ENCODE data around the gene PLXDC1.

The PLXDC1 gene

GRCh38 chr17:39092692-39093230 is 58.7 kb downstream of the PLXDC1 start:
- H3K36me3 ChIP-seq (ENCODE audit: control insufficient read depth in 5 of 5, insufficient read depth in 5 of 5, low read length in 5 of 5): no peaks in the 10 kb centered on the region

DNA sequence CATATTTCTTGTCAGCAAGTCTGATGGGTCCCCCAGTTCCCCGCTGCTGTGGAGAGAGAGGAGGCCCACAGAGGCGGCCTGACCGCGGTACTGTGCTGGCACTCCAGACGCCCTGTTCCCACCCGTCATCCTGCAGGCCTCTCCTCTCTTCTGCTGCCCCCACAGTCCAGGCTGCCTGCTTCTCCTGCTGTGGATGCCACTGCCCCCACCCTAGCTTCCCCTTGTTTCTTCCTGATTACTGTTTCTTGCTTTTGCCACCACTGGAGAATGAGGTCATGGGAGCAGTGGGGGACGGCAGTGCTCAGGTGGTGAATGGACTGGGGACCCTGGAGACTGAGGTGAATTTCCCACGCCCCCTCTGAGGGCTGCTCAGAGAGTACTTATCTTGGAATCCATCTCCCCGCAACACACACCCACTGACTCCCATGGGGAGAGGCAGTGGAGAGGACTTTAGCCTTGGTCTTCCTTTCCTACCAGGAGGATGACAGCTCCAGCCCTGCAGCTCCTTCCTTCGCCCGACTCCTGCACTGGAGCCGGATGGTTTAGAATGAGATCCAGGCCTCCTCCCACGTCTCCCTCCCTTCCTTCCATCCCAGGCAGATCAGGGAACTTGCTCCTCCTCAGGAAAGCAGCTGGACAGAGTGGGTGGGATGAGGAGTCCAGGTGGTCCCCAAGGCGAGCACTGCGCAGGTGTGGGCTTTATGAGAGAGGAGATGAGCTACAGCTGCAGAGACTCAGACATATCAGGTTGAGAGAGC is 60.4 kb downstream of the PLXDC1 start:
- no peaks in the 10 kb centered on the region for H3K9me3 ChIP-seq (ENCODE audit: control insufficient read depth in 5 of 5, low read length in 5 of 5)
- H3K27ac ChIP-seq (ENCODE audit: low read depth, low read length): no peak overlapping the region
- H3K4me3 ChIP-seq (ENCODE audit: low read depth in 1 of 5, low read length in 5 of 5): no peak overlapping the region
- H3K9ac ChIP-seq (ENCODE audit: low read length in 5 of 5): no peak overlapping the region
- peaks cover 0 to 3% (median under 1%) of the 10 kb centered on the region in 5 donors for H3K27me3 ChIP-seq (ENCODE audit: control insufficient read depth in 5 of 5, insufficient read depth in 4 of 5, low read length in 5 of 5)
- peaks cover 0 to 40% (median 10%) of the 10 kb centered on the region in 5 donors for H3K4me1 ChIP-seq (ENCODE audit: control insufficient read depth in 5 of 5, insufficient read depth in 5 of 5, low read length in 5 of 5)
- no peaks in the 10 kb centered on the region for H3K36me3 ChIP-seq (ENCODE audit: control insufficient read depth in 5 of 5, insufficient read depth in 5 of 5, low read length in 5 of 5)

More at GRCh38 chr17:39092692-39093230, 58.7 kb downstream of the PLXDC1 start:
- Histone ChIP-seq H3K4me3 (ENCODE audit: low read depth in 1 of 5, low read length in 5 of 5) (no peak overlapping the region), H3K27ac (ENCODE audit: low read depth, low read length) (no peak overlapping the region), H3K9me3 (ENCODE audit: control insufficient read depth in 5 of 5, low read length in 5 of 5) (no peaks in the 10 kb centered on the region), H3K27me3 (ENCODE audit: control insufficient read depth in 5 of 5, insufficient read depth in 4 of 5, low read length in 5 of 5) (peaks cover 0 to 10% (median 5%) of the 10 kb centered on the region in 5 donors), H3K4me1 (ENCODE audit: control insufficient read depth in 5 of 5, insufficient read depth in 5 of 5, low read length in 5 of 5) (peaks cover 0 to 50% (median 19%) of the 10 kb centered on the region in 5 donors), H3K9ac (ENCODE audit: low read length in 5 of 5) (no peak overlapping the region)

GRCh38 chr17:39090400-39090799 is 61.0 kb downstream of the PLXDC1 start:
- Histone ChIP-seq H3K9ac (ENCODE audit: low read length in 5 of 5) (no peak overlapping the region), H3K9me3 (ENCODE audit: control insufficient read depth in 5 of 5, low read length in 5 of 5) (no peaks in the 10 kb centered on the region), H3K27ac (ENCODE audit: low read depth, low read length) (no peak overlapping the region), H3K4me3 (ENCODE audit: low read depth in 1 of 5, low read length in 5 of 5) (no peak overlapping the region), H3K27me3 (ENCODE audit: control insufficient read depth in 5 of 5, insufficient read depth in 4 of 5, low read length in 5 of 5) (peaks cover 0 to 3% (median 0%) of the 10 kb centered on the region in 5 donors), H3K4me1 (ENCODE audit: control insufficient read depth in 5 of 5, insufficient read depth in 5 of 5, low read length in 5 of 5) (peaks cover 0 to 36% (median 7%) of the 10 kb centered on the region in 5 donors), H3K36me3 (ENCODE audit: control insufficient read depth in 5 of 5, insufficient read depth in 5 of 5, low read length in 5 of 5) (no peaks in the 10 kb centered on the region)

GRCh38 chr17:39084558-39084957 is 66.9 kb downstream of the PLXDC1 start:
- Histone ChIP-seq H3K4me3 (ENCODE audit: low read depth in 1 of 5, low read length in 5 of 5) (no peak overlapping the region), H3K27me3 (ENCODE audit: control insufficient read depth in 5 of 5, insufficient read depth in 4 of 5, low read length in 5 of 5) (peaks cover 0 to 3% (median 0%) of the 10 kb centered on the region in 5 donors), H3K36me3 (ENCODE audit: control insufficient read depth in 5 of 5, insufficient read depth in 5 of 5, low read length in 5 of 5) (no peaks in the 10 kb centered on the region), H3K9me3 (ENCODE audit: control insufficient read depth in 5 of 5, low read length in 5 of 5) (no peaks in the 10 kb centered on the region), H3K27ac (ENCODE audit: low read depth, low read length) (no peak overlapping the region), H3K9ac (ENCODE audit: low read length in 5 of 5) (no peak overlapping the region), H3K4me1 (ENCODE audit: control insufficient read depth in 5 of 5, insufficient read depth in 5 of 5, low read length in 5 of 5) (peaks cover 14 to 34% (median 28%) of the 10 kb centered on the region in 5 donors)

DNA sequence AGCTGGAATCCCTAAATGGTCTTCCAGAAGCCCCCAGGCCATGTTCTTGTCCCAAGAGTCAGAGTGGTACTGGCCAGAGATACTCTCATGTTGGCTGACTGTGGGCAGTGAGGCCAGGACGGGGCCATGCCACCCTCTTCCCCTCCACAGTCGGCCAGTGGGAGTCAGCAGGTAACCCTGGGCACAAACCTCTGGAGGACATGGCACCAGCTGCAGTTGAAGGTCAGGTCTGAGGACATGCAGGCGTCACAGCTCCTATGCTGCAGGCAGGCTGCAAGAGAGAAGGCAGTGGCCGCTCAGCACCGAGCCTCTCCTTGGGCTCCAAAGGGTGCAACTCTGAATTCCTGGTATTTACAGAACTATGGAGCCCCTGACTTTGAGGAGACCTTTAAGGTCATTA is 68.2 kb downstream of the PLXDC1 start:
- Histone ChIP-seq H3K27ac (ENCODE audit: low read depth, low read length) (no peak overlapping the region), H3K4me1 (ENCODE audit: control insufficient read depth in 5 of 5, insufficient read depth in 5 of 5, low read length in 5 of 5) (peaks cover 14 to 34% (median 28%) of the 10 kb centered on the region in 5 donors), H3K27me3 (ENCODE audit: control insufficient read depth in 5 of 5, insufficient read depth in 4 of 5, low read length in 5 of 5) (peaks cover 0 to 3% (median 0%) of the 10 kb centered on the region in 5 donors), H3K9me3 (ENCODE audit: control insufficient read depth in 5 of 5, low read length in 5 of 5) (no peaks in the 10 kb centered on the region), H3K4me3 (ENCODE audit: low read depth in 1 of 5, low read length in 5 of 5) (no peak overlapping the region), H3K36me3 (ENCODE audit: control insufficient read depth in 5 of 5, insufficient read depth in 5 of 5, low read length in 5 of 5) (no peaks in the 10 kb centered on the region), H3K9ac (ENCODE audit: low read length in 5 of 5) (no peak overlapping the region)

GRCh38 chr17:39082482-39082881 is 69.0 kb downstream of the PLXDC1 start:
- no peak overlapping the region for H3K9ac ChIP-seq (ENCODE audit: low read length in 5 of 5)
- peaks cover 0 to 3% (median 0%) of the 10 kb centered on the region in 5 donors for H3K27me3 ChIP-seq (ENCODE audit: control insufficient read depth in 5 of 5, insufficient read depth in 4 of 5, low read length in 5 of 5)
- no peaks in the 10 kb centered on the region for H3K9me3 ChIP-seq (ENCODE audit: control insufficient read depth in 5 of 5, low read length in 5 of 5)
- H3K4me1 ChIP-seq (ENCODE audit: control insufficient read depth in 5 of 5, insufficient read depth in 5 of 5, low read length in 5 of 5): peaks cover 14 to 34% (median 28%) of the 10 kb centered on the region in 5 donors
- H3K27ac ChIP-seq (ENCODE audit: low read depth, low read length): no peak overlapping the region
- H3K36me3 ChIP-seq (ENCODE audit: control insufficient read depth in 5 of 5, insufficient read depth in 5 of 5, low read length in 5 of 5): no peaks in the 10 kb centered on the region
- no peak overlapping the region for H3K4me3 ChIP-seq (ENCODE audit: low read depth in 1 of 5, low read length in 5 of 5)

DNA sequence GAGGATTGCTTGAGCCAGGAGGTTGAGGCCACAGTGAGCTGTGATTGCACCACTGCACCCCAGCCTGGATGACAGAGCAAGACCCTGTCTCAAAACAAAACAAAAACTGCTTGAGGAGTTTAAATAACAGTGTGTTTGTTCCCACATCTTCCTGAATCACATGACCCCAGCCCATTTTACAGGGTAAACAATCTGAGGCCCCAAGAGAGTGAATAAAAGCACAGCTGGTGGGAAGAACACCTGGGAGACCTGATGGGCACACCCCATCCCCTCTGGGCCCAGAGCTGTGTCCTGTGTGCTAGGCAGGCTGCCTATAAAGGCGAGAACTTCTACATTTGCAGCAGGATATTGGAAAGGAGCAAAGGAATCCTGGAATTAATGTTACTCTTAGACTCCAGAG is 69.6 kb downstream of the PLXDC1 start:
- no peak overlapping the region for H3K4me3 ChIP-seq (ENCODE audit: low read depth in 1 of 5, low read length in 5 of 5)
- peaks cover 0 to 3% (median 0%) of the 10 kb centered on the region in 5 donors for H3K27me3 ChIP-seq (ENCODE audit: control insufficient read depth in 5 of 5, insufficient read depth in 4 of 5, low read length in 5 of 5)
- no peak overlapping the region for H3K27ac ChIP-seq (ENCODE audit: low read depth, low read length)
- peaks cover 14 to 34% (median 28%) of the 10 kb centered on the region in 5 donors for H3K4me1 ChIP-seq (ENCODE audit: control insufficient read depth in 5 of 5, insufficient read depth in 5 of 5, low read length in 5 of 5)
- no peaks in the 10 kb centered on the region for H3K9me3 ChIP-seq (ENCODE audit: control insufficient read depth in 5 of 5, low read length in 5 of 5)
- no peak overlapping the region for H3K9ac ChIP-seq (ENCODE audit: low read length in 5 of 5)
- H3K36me3 ChIP-seq (ENCODE audit: control insufficient read depth in 5 of 5, insufficient read depth in 5 of 5, low read length in 5 of 5): peaks cover 0 to 3% (median 0%) of the 10 kb centered on the region in 5 donors

- H3K27me3 ChIP-seq (ENCODE audit: control insufficient read depth in 5 of 5, insufficient read depth in 4 of 5, low read length in 5 of 5): peaks cover 0 to 3% (median 0%) of the 10 kb centered on the region in 5 donors
- no peaks in the 10 kb centered on the region for H3K9me3 ChIP-seq (ENCODE audit: control insufficient read depth in 5 of 5, low read length in 5 of 5)
- H3K4me3 ChIP-seq (ENCODE audit: low read depth in 1 of 5, low read length in 5 of 5): no peak overlapping the region
- no peak overlapping the region for H3K27ac ChIP-seq (ENCODE audit: low read depth, low read length)
- peaks cover 0 to 3% (median 0%) of the 10 kb centered on the region in 5 donors for H3K36me3 ChIP-seq (ENCODE audit: control insufficient read depth in 5 of 5, insufficient read depth in 5 of 5, low read length in 5 of 5)
- peaks cover 14 to 29% (median 27%) of the 10 kb centered on the region in 5 donors for H3K4me1 ChIP-seq (ENCODE audit: control insufficient read depth in 5 of 5, insufficient read depth in 5 of 5, low read length in 5 of 5)
- H3K9ac ChIP-seq (ENCODE audit: low read length in 5 of 5): no peak overlapping the region
Observed at GRCh38 chr17:39080421-39081078, 70.9 kb downstream of the PLXDC1 start.

GRCh38 chr17:39079836-39080235 is 71.6 kb downstream of the PLXDC1 start:
- H3K4me1 ChIP-seq (ENCODE audit: control insufficient read depth in 5 of 5, insufficient read depth in 5 of 5, low read length in 5 of 5): peaks cover 14 to 29% (median 27%) of the 10 kb centered on the region in 5 donors
- no peak overlapping the region for H3K27ac ChIP-seq (ENCODE audit: low read depth, low read length)
- H3K9me3 ChIP-seq (ENCODE audit: control insufficient read depth in 5 of 5, low read length in 5 of 5): no peaks in the 10 kb centered on the region
- H3K27me3 ChIP-seq (ENCODE audit: control insufficient read depth in 5 of 5, insufficient read depth in 4 of 5, low read length in 5 of 5): peaks cover 0 to 3% (median 0%) of the 10 kb centered on the region in 5 donors
- no peak overlapping the region for H3K4me3 ChIP-seq (ENCODE audit: low read depth in 1 of 5, low read length in 5 of 5)
- H3K9ac ChIP-seq (ENCODE audit: low read length in 5 of 5): no peak overlapping the region
- H3K36me3 ChIP-seq (ENCODE audit: control insufficient read depth in 5 of 5, insufficient read depth in 5 of 5, low read length in 5 of 5): peaks cover 0 to 3% (median 0%) of the 10 kb centered on the region in 5 donors

GRCh38 chr17:39077866-39078265 is 73.6 kb downstream of the PLXDC1 start:
- Histone ChIP-seq H3K9me3 (ENCODE audit: control insufficient read depth in 5 of 5, low read length in 5 of 5) (no peaks in the 10 kb centered on the region), H3K27ac (ENCODE audit: low read depth, low read length) (no peak overlapping the region), H3K4me1 (ENCODE audit: control insufficient read depth in 5 of 5, insufficient read depth in 5 of 5, low read length in 5 of 5) (peaks cover 9 to 24% (median 23%) of the 10 kb centered on the region in 5 donors), H3K27me3 (ENCODE audit: control insufficient read depth in 5 of 5, insufficient read depth in 4 of 5, low read length in 5 of 5) (peaks cover 0 to 3% (median 0%) of the 10 kb centered on the region in 5 donors), H3K4me3 (ENCODE audit: low read depth in 1 of 5, low read length in 5 of 5) (no peak overlapping the region), H3K36me3 (ENCODE audit: control insufficient read depth in 5 of 5, insufficient read depth in 5 of 5, low read length in 5 of 5) (peaks cover 0 to 4% (median 0%) of the 10 kb centered on the region in 5 donors), H3K9ac (ENCODE audit: low read length in 5 of 5) (no peak overlapping the region)

Data from subcutaneous abdominal adipose tissue (tissue), 5 donors.